Hypothalamus (tissue), 51 donors: ENCODE measurements around the gene MUC6.
A peak's percentile ranks its signal among the peaks of the same experiment; 100 is the strongest.

Experiments
- DNase-seq, 51 donors: peaks; one replicate each; lab custom pipeline; 2025; lab: John Stamatoyannopoulos, UW

The MUC6 gene

DNA sequence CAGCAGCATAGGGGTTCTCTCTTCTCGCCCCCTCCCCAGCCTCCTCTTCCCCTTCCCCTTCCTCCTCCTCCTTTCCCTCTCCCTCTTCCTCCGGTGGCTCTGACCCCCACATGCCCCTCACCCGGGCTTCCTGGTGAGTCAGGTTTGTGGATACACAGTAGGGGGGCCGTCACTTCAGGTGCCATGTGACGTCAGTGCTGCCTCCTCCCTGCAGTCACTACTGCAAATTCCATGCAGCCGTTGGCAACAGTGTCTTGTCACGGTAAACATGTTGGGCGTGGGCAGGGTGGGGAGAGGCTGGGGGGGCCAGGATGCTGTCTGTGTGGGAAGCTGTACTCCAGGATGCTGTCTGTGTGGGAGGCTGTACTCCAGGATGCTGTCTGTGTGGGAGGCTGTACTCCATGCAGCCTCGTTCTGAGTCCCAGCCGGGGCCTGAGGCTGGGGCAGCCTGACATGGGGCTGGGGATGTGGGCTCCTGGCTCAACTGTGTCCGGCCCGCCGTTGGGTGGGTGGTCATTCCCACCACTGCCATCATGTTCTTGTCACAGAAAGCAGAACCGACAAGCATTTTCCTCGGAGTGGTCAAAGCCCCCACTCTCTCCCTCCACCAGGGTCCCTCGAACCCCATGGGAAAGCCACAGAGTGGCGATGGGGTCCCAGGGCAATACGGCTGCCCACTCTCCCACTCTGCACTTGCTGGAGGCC lies 35.8 kb upstream of the MUC6 start:
- DNase-seq, result peak in 1 of 51 donors; percentile 29

DNA sequence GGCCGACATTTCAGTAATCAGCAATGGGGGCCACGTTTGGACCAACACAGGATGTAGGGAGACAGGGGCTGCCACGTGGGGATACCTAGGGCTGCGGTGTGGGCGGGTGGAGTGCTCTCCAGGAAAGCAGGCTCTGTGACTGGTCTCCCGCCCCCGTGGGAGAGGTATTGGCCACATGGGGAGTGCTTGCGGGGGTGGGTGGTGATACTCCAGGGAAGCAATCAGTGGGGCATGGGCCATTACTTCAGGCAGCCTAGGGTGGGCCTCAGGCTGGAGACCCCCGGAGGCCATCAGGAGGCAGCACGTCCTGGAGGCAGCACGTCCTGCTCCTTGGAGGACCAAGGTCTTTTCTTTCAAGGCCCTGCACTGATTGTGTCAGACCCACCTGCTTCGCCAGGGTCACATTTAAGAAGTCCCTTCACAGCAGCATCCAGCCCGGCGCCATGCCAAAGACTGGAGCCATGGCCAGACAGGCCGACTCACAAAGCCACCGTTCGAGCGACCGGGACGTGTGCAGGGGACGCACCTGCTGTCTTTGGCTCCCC lies 35.1 kb upstream of the MUC6 start:
- no peak for DNase-seq

- DNase-seq, result no peak
Observed at GRCh38 chr11:1070594-1071462, 34.3 kb upstream of the MUC6 start.

DNA sequence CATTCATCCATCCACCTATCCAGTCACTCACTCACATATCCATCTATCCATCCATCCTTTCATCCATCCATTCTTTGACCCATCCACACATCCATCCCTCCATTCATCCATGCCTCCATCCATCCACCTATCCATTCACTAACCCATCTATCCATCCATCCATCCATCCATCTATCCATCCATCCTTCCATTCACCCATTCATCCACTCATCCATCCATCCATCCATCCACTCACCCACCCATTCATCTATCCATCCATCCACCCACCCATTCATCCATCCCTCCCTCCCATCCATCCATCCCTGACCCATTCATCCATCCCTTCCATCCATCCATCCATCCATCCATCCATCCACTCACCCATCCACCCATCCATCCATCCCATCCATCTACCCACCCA lies 33.2 kb upstream of the MUC6 start:
- no peak for DNase-seq

DNA sequence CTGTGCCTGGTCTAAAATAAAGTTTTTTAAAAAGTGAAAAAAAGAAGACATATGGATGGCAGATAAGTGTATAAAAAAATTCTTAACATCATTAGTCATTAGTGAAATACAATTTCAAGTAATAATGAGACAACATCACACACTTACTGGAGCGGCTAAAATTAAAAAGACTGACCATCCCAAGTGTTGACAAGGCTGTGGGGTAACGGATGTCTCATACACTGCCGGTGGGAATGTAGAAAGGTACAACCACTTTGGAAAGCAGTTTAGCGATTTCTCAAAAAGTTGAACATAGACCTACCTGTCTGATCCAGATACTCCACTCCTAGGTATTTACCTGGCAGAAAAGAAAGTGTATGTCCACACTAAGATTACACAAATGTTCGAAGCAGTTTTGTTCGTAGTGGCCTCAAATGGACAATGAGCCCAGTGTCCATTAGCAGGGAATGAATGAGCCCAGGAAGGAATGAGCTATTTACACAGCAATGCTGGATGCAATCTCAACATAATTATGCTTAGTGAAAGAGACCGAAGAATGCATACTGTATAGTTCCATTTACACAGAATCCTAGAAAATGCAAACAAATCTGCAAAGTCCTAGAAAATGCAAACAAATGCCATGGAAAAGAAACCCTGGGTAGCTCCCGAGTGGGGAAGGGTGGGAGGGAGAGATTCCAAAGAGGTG lies 31.4 kb upstream of the MUC6 start:
- DNase-seq, result no peak

- DNase-seq, result no peak
Observed at GRCh38 chr11:1064167-1064566, 27.6 kb upstream of the MUC6 start.

- no peak for DNase-seq
Observed at GRCh38 chr11:1062075-1062820, 25.7 kb upstream of the MUC6 start.

DNA sequence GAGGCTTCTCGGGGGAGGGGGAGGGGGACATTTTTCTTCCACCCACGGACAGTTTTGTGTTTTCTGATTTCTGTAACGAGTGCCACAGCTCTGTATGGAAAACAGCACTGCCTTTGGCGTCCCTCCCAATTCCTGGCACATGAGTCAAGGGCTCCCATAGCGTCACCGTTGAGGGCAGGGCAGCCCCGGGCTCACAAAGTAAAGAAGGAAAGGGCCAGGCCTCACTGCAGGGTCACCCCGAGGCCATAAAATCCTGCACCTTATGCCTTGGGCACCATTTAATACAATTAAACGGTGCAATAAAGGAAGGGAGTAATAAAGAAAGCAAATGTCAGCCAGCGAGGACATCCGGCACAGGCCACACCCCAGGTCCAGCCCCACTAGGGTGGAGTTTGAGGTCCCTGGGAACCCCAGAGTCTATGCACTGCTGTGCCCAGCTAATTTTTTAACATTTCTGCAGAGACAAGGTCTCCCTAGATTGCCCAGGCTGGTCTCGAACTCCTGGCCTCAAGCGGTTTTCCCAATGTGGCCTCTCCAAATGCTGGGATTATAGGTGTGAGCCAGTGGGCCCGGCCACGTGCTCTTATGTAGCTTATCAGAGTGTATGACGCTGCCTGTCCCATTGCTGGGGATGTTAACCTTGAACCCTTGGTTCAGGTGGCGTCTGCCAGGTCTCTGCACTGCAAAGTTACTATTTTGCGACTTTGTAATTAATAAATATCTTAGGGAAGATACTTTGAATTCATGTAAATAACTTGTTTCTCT lies 24.5 kb upstream of the MUC6 start:
- no peak for DNase-seq

DNA sequence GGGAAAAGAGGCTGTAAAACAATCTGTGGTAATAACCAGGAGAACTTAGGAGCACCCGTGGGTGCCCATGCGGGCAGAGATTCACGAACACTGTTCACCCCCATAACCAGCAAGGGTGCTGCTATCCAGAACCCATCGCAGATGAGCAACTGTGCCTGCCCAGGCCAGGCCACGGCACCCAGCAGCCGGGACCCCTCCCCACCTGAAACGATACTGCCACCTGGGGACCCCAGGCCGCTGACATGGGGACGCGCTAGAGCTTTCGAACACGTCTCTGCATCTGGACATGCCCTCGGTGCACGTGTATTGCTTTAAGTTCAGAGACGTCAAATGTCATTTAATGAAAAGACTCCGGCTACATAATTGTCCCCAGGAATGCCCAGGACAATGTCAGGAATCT lies 23.9 kb upstream of the MUC6 start:
- no peak for DNase-seq

- no peak for DNase-seq
Observed at GRCh38 chr11:1059759-1060158, 23.2 kb upstream of the MUC6 start.

DNA sequence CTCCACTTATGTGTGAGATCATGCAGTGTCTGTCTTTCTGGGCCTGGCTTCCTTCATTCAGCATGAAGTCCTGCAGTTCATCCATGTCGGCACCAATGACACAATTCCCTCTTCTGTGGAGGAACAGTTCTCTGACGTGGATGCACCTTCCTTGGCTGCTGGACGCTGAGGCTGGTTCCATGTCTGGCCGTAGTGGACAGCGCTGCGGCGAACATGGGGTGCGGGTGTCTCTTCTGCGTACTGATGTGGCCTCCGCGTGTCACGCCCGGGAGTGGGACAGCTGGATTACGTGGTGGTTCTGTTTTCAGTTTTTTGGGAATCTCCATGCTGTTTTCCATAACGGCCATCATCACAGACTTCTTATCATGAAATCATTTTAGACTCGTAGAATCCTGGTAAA lies 21.3 kb upstream of the MUC6 start:
- no peak for DNase-seq

- no peak for DNase-seq
Observed at GRCh38 chr11:1055990-1056771, 19.7 kb upstream of the MUC6 start.

DNA sequence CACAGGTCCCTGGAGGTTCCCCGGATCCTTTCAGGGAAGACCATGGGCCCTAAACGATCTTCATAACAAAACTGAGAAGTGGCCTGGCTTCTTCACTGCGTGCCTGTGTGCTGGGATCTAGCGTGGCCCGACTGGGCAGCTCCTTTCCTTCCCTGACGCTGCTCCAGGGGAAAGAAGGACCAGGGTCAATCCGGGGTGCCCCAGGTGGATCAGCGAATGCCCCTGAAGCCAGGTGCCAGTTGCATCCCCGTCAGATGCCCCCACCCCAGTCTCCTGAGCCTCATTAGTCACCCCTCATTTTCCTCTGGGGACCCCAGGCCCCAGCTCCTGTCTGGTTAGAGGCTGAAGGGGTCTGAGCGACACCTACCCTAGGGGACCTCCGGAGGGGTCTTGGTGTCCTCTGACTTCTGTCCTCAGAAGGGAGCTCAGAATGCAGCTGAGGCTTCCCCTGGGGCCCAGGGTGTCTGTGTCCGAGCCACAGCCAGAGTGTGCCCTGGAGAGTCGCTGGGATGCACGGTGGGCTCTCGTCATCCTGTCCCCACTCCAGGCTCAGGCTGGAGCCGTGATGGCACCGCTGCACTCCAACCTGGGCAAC lies 18.7 kb upstream of the MUC6 start:
- DNase-seq, result no peak

DNA sequence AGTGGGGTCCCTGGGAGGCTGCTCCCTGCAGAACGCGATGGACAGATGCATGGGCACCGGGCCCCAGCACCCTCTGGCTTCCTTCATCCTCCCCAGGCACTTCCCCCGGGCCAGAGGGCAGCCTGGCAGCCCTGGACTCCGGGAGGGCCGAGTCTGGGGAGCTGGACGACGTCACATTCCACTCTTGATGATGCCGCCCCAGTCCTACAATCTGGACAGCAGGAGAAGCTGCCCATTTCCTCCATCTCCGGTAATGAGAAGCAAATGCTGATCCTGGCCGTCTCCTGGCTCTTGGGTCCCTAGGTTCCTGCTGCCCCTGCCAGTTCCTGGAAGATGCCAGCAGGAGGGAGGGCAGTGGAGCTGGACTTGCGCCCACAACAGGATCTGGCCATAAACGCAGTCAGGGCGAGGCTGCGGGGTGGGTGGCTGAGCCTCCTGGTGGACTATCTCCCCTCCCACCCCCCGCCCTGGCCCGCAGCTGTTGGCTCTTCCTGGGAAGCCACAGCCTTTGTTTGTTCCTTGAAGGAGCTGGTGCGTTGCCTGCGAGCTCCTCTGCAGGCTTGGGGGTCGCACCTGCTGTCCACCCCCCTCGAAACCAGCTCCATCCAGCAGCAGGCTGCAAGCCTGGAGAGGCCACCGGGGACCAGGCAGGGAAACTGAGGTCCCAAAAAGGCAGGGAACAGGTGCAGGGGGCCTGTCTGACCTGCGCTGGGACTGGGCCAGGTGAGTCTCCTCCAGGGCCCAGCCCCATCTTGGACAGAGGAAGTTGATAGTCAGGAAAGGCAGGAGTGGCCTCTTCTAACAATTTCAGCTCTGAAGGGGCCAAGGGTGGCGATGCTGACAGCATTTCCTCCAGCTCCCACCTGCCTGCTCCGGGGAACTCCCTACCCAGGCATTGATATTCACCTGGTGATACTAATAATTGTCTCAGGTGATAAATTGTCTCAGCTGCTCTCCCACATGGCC lies 17.9 kb upstream of the MUC6 start:
- no peak for DNase-seq

GRCh38 chr11:1053121-1053901 lies 16.8 kb upstream of the MUC6 start:
- DNase-seq, result no peak

- DNase-seq, result no peak
Observed at GRCh38 chr11:1052133-1053011, 15.9 kb upstream of the MUC6 start.
